ENCODE data around the gene COPS7B.
"Not testable (repeated sequence)": the region's sequence is repeated elsewhere in the genome, so short reads cannot be mapped to it uniquely, and the experiment has no call there.

COPS7B gene

GRCh38 chr2:231786177-231786916 is at the start of gene COPS7B:
Gene COPS7B (plus strand): TSS chr2:231786445. CDS start chr2:231788571, 2,126 bp downstream.
- peak; percentile 63 to 68 for DNase-seq (ENCODE audit: low read depth in 2 of 2)

GRCh38 chr2:231737761-231738160 is 48.5 kb upstream of the COPS7B start:
- no peak for DNase-seq (ENCODE audit: low read depth in 2 of 2)

- no peak for DNase-seq (ENCODE audit: low read depth in 2 of 2)
Measured at GRCh38 chr2:231743376-231744116, 42.7 kb upstream of the COPS7B start.

- no peak for DNase-seq (ENCODE audit: low read depth in 2 of 2)
Measured at GRCh38 chr2:231745303-231746038, 40.8 kb upstream of the COPS7B start.

- DNase-seq (ENCODE audit: low read depth in 2 of 2), result not testable (repeated sequence)
Measured at GRCh38 chr2:231748153-231748896, 37.9 kb upstream of the COPS7B start.

- DNase-seq (ENCODE audit: low read depth in 2 of 2), result not testable (repeated sequence)
Measured at GRCh38 chr2:231749016-231749415, 37.2 kb upstream of the COPS7B start.

- no peak for DNase-seq (ENCODE audit: low read depth in 2 of 2)
Measured at GRCh38 chr2:231751042-231751815, 35.0 kb upstream of the COPS7B start.

- DNase-seq (ENCODE audit: low read depth in 2 of 2), result no peak
Measured at GRCh38 chr2:231752061-231752460, 34.2 kb upstream of the COPS7B start.

GRCh38 chr2:231761735-231762134 is 24.5 kb upstream of the COPS7B start:
- DNase-seq (ENCODE audit: low read depth in 2 of 2), result no peak

GRCh38 chr2:231764124-231764523 is 22.1 kb upstream of the COPS7B start:
- DNase-seq (ENCODE audit: low read depth in 2 of 2), result no peak

- DNase-seq (ENCODE audit: low read depth in 2 of 2), result no peak
Measured at GRCh38 chr2:231764760-231765159, 21.5 kb upstream of the COPS7B start.

- DNase-seq (ENCODE audit: low read depth in 2 of 2), result no peak
Measured at GRCh38 chr2:231765496-231765929, 20.7 kb upstream of the COPS7B start.

GRCh38 chr2:231769170-231770136 is 16.8 kb upstream of the COPS7B start:
- no peak for DNase-seq (ENCODE audit: low read depth in 2 of 2)

GRCh38 chr2:231780123-231780908 is 5.9 kb upstream of the COPS7B start:
- no peak for DNase-seq (ENCODE audit: low read depth in 2 of 2)

- peak; percentile 91 to 92 for DNase-seq (ENCODE audit: low read depth in 2 of 2)
Measured at GRCh38 chr2:231780909-231781797, 5.1 kb upstream of the COPS7B start, which contains the start of gene PDE6D. Gene PDE6D (minus strand): TSS chr2:231781282. CDS start chr2:231781114, 168 bp downstream.

GRCh38 chr2:231781798-231782726 is 4.2 kb upstream of the COPS7B start:
- DNase-seq (ENCODE audit: low read depth in 2 of 2), result no peak

GRCh38 chr2:231785413-231785812 is 832 bp upstream of the COPS7B start:
- DNase-seq (ENCODE audit: low read depth in 2 of 2), result no peak
